GM12878 (cell line): ENCODE results near the gene PSPN. TPM values are rescaled to one million over a fixed set of nuclear protein-coding genes. Genes with fewer than 3 reads are reported as not detected.

Experiments
- ASH2L ChIP-seq: fragments of 300-600, 200-600 bp; sonication (generic); IDR thresholded peaks from 2 replicates; pipeline ENCODE4 v1.6.1; 2017; ENCODE audit warnings: low read depth, mild to moderate bottlenecking, borderline replicate concordance
- CHD2 ChIP-seq: IDR thresholded peaks from 2 replicates; pipeline ENCODE4 v1.6.1; 2011; ENCODE audit warnings: low read depth, low read length, improper control_type of control experiment, borderline replicate concordance
- CHD4 ChIP-seq: fragments of 200-600 bp; sonication (generic); IDR thresholded peaks from 2 replicates; pipeline ENCODE4 v1.6.1; 2016; ENCODE audit warnings: mild to moderate bottlenecking
- DPF2 ChIP-seq: fragments of 450-650 bp; IDR thresholded peaks from 2 replicates; pipeline ENCODE4 v1.6.1; 2017; ENCODE audit warnings: mild to moderate bottlenecking
- ETV6 ChIP-seq, 2 experiments: fragments of 450-650 bp in 1 of 2; IDR thresholded peaks in 1 of 2; conservative IDR thresholded peaks in 1 of 2; 2 replicates each; pipeline ENCODE4 v1.6.1; 2014; ENCODE audit warnings: antibody characterized with exemption in 1 of 2, borderline replicate concordance in 1 of 2, low read depth in 1 of 2, mild to moderate bottlenecking in 1 of 2, moderate library complexity in 1 of 2
- FOXK2 ChIP-seq: fragments of 450-650 bp; IDR thresholded peaks from 2 replicates; pipeline ENCODE4 v1.6.1; 2017; ENCODE audit warnings: mild to moderate bottlenecking, moderate library complexity
- FOXM1 ChIP-seq: IDR thresholded peaks from 2 replicates; pipeline ENCODE4 v1.6.1; 2012; ENCODE audit warnings: low read depth, mild to moderate bottlenecking, inconsistent platforms, low read length, moderate library complexity
- IRF4 ChIP-seq: IDR thresholded peaks from 2 replicates; pipeline ENCODE4 v1.6.1; 2011; ENCODE audit warnings: low read depth, low read length
- MXI1 ChIP-seq: fragments of 150-350 bp; IDR thresholded peaks from 2 replicates; pipeline ENCODE4 v1.6.1; 2011; ENCODE audit warnings: low read depth, mild to moderate bottlenecking, inconsistent platforms, low read length, improper control_type of control experiment
- MYC ChIP-seq: IDR thresholded peaks from 2 replicates; pipeline ENCODE4 v1.6.1; 2011; ENCODE audit warnings: mild to moderate bottlenecking, low read length, moderate library complexity, inconsistent platforms; ENCODE audit not compliant: insufficient read depth, insufficient replicate concordance, insufficient read length, severe bottlenecking
- NFYB ChIP-seq: IDR thresholded peaks from 2 replicates; pipeline ENCODE4 v1.6.1; 2011; ENCODE audit warnings: low read depth, mild to moderate bottlenecking, low read length, improper control_type of control experiment, moderate library complexity; ENCODE audit not compliant: insufficient read depth
- NR2C2 ChIP-seq: IDR thresholded peaks from 2 replicates; pipeline ENCODE4 v1.6.1; 2011; ENCODE audit warnings: borderline replicate concordance, low read depth; ENCODE audit not compliant: control insufficient read depth, insufficient read length
- NR2F1 ChIP-seq: fragments of 450-650 bp; conservative IDR thresholded peaks from 2 replicates; pipeline ENCODE4 v1.6.1; 2017; ENCODE audit warnings: mild to moderate bottlenecking
- PAX5 ChIP-seq: IDR thresholded peaks from 2 replicates; pipeline ENCODE4 v1.6.1; 2011; ENCODE audit warnings: low read depth, low read length, borderline replicate concordance
- POLR2AphosphoS2 ChIP-seq: IDR thresholded peaks from 2 replicates; pipeline ENCODE4 v1.6.1; 2011; ENCODE audit warnings: low read depth, mild to moderate bottlenecking, low read length, improper control_type of control experiment, moderate library complexity
- POLR2AphosphoS5 ChIP-seq: IDR thresholded peaks from 2 replicates; pipeline ENCODE4 v1.6.1; 2011; ENCODE audit warnings: mild to moderate bottlenecking, low read length, inconsistent platforms
- SMAD5 ChIP-seq: IDR thresholded peaks from 2 replicates; pipeline ENCODE4 v1.6.1; 2016; ENCODE audit warnings: antibody characterized with exemption, low read depth
- SMARCA5 ChIP-seq: fragments of 450-650 bp; IDR thresholded peaks from 2 replicates; pipeline ENCODE4 v1.6.1; 2017; ENCODE audit warnings: mild to moderate bottlenecking
- STAT3 ChIP-seq: IDR thresholded peaks from 2 replicates; pipeline ENCODE4 v1.6.1; 2011; ENCODE audit warnings: low read depth, low read length, improper control_type of control experiment
- SUZ12 ChIP-seq: fragments of 200-600 bp; sonication (generic); IDR thresholded peaks from one replicate; pipeline ENCODE4 v1.6.1; 2018; ENCODE audit warnings: antibody characterized with exemption, mild to moderate bottlenecking; ENCODE audit not compliant: unreplicated experiment
- YY1 ChIP-seq: IDR thresholded peaks from 2 replicates; pipeline ENCODE4 v1.6.1; 2011; ENCODE audit warnings: low read depth, mild to moderate bottlenecking, low read length
- ZBED1 ChIP-seq: IDR thresholded peaks from 2 replicates; pipeline ENCODE4 v1.6.1; 2016; ENCODE audit warnings: borderline replicate concordance
- ZBTB4 ChIP-seq: fragments of 450-650 bp; formaldehyde crosslinking; IDR thresholded peaks from 2 replicates; pipeline ENCODE4 v1.4.0; 2022; ENCODE audit warnings: mild to moderate bottlenecking, moderate library complexity
- ZBTB40 ChIP-seq: fragments of 450-650 bp; IDR thresholded peaks from 2 replicates; pipeline ENCODE4 v1.6.1; 2016; ENCODE audit warnings: mild to moderate bottlenecking, moderate library complexity, borderline replicate concordance
- polyA plus RNA-seq, 11 experiments: library from polyadenylated mRNA; depleted of rRNA in 4 of 11; unstranded in 6 of 11; stranded (reverse) in 5 of 11; fragments of >200 nt; fragmentation: Nextera tagmentation in 4 of 11; fragmentation: Illumina TruSeq in 1 of 11; extraction: Ambion mirVana in 4 of 11; extraction: Trizol in 1 of 11; gene quantifications; 1 replicate in 1 of 11; 2 replicates in 10 of 11; pipeline versions ENCODE4 v1.2.1 to v1.2.3, GENCODE V29; 2011 to 2016; ENCODE audit warnings: inconsistent platforms in 2 of 11, missing spikeins in 2 of 11, low read depth in 1 of 11
- total RNA-seq, 4 experiments: library from RNA; depleted of rRNA in 3 of 4; stranded (reverse); fragments of >200 nt in 3 of 4; fragmentation: Illumina TruSeq in 1 of 4; extraction: Trizol in 1 of 4; gene quantifications; 2 replicates each; pipeline versions ENCODE4 v1.2.1 to v1.2.3, GENCODE V29; 2013 to 2021

PSPN gene
- total and polyA plus RNA-seq, 10 of the 15 experiments (the other 5 are each of a cell fraction or from before 2014, with no cell fraction given) = 0.27 to 1.2 (median 0.66) TPM

- TF ChIP-seq ZBTB4 (CRISPR knock-in tag) (0 out of 2 replicates have a peak, but pooled peaks have one; percentile 47), MYC (peak; percentile 54), IRF4 (no peak), NR2F1 (peak; percentile 99), PAX5 (no peak), CHD4 (no peak), MXI1 (no peak; the same call in none of the 2 replicates), POLR2AphosphoS2 (peak; percentile 49; the same call in 1 of the 2 replicates), SMARCA5 (peak; percentile 98), NR2C2 (no peak), STAT3 (no peak), FOXM1 (no peak), ASH2L (no peak), DPF2 (peak; percentile 98), NFYB (peak; percentile 100), FOXK2 (no peak), YY1 (peak; percentile 86), POLR2AphosphoS5 (peak; percentile 61; the same call in 1 of the 2 replicates), CHD2 (peak; percentile 98), ZBED1 (no peak), ZBTB40 (peak; percentile 5; the same call in 1 of the 2 replicates), SUZ12 (no peak), SMAD5 (0 out of 2 replicates have a peak, but pooled peaks have one; percentile 34), ETV6 (conservative IDR thresholded peaks at IDR 0.05 in 1 of 2, IDR thresholded peaks at IDR 0.05 in 1 of 2; ENCODE audit: borderline replicate concordance in 1 of 2, low read depth in 1 of 2) (no peak)
These were observed 3.1 kb downstream of the PSPN start, which contains the start of gene ALKBH7 (continued) for GRCh38 chr19:6372594-6373095.
